Right cardiac atrium (tissue), 5 donors: ENCODE results near the gene TXN. TPM values are rescaled to one million over a fixed set of nuclear protein-coding genes. Genes with fewer than 3 reads are reported as not detected.
"Not testable (repeated sequence)": the region's sequence is repeated elsewhere in the genome, so short reads cannot be mapped to it uniquely, and the experiment has no call there.

Source experiments
- ATAC-seq, 2 donors: fragments of 200-7000 bp; cut with Tn5 transposase; one replicate each; pipeline versions ENCODE4 v1.8.0 to v1.9.1; 2020; ENCODE audit warnings: moderate library complexity in 2 of 2, mild to moderate bottlenecking in 1 of 2
- DNase-seq, 3 donors: peaks; one replicate each; pipeline ENCODE4 v3.0.0-alpha.2; 2020
- H3K27ac ChIP-seq: one replicate; pipeline ENCODE4 v1.5.1; 2013; ENCODE audit warnings: mild to moderate bottlenecking, low read length, control low read depth, moderate library complexity
- H3K27me3 ChIP-seq: one replicate; pipeline ENCODE4 v1.6.1; 2013; ENCODE audit not compliant: control insufficient read depth, insufficient read depth
- H3K4me1 ChIP-seq: one replicate; pipeline ENCODE4 v1.6.1; 2013; ENCODE audit warnings: low read length; ENCODE audit not compliant: control insufficient read depth, insufficient read depth
- H3K4me3 ChIP-seq: one replicate; pipeline ENCODE4 v1.5.1; 2013; ENCODE audit warnings: low read length, control low read depth
- H3K9me3 ChIP-seq: one replicate; pipeline ENCODE4 v1.6.1; 2013; ENCODE audit warnings: low read length; ENCODE audit not compliant: control insufficient read depth
- WGBS: extraction: QIAGEN DNeasy Blood & Tissue Kit; methylation state at CpG from one replicate; pipeline ENCODE4 v1.1.7; 2013; 5-methylcytosine and 5-hydroxymethylcytosine counted together
- intact Hi-C, 4 donors: fragments of 100-400 bp; cut with DNase I; formaldehyde crosslinking; loops; one replicate each; pipeline versions ENCODE4 v1.11.0 to v1.14.0; 2022 to 2023
- polyA plus RNA-seq: library from polyadenylated mRNA; stranded (reverse); fragments of 200-250 nt; gene quantifications from one replicate; pipeline ENCODE4 v1.2.3, GENCODE V29; 2013
- total RNA-seq, 4 donors: library from RNA; stranded (reverse); fragmentation: NEBNext Ultra II Directional; extraction: Animal tissue kit (Norgen Biotek cat#: 25700); gene quantifications; one replicate each; pipeline ENCODE4 v1.2.1, GENCODE V29; 2021
- donor health status: healthy with polysubstance abuse.
- donor health status: DM: no; HTN: yes; CAD: no.
- donor health status: DM: no; HTN: no; CAD: no.
- donor health status: DM: no; HTN: yes; CAD: no; lungs with severe emphysema.
- donor health status: DM: yes; HTN: yes; CAD: no.

Gene TXN
- total and polyA plus RNA-seq, 5 donors, result 59.0 to 95.1 (median 64.9) TPM

DNA sequence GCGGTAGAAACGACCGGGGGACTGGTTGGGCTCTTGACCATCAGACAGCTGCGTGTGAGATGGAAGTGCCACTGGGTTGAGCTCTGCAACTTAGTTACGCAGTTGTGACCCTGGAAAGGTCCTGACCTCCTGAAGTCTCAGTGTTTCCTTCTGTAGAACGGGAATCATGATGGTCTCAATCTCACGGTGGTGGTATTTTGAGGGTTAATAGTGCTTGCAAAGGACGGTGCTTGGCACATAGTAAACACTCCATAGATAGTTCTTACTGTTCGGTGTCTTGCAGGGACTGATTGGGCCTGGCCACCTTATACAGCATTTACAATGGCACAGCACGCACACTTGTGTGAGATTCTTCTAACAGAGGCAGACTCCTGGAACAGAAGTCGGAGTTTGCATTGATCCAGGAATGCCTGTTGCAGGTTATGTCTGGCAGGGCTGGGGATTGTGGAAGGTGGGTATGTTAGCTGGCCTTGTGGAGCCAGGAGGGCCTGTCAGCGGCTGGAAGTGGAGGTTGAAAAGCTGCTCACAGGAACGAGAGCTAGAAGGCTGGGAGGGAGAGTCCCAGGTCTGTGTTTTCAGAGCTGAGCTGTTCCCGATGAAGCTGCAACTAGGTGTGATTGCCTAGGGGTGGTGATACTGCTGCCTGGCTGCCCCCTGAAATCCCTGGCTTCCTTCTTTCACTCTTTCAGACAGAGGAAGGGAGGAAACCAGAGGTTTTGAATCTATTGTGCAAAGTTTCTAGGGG is 962 bp upstream of the TXN start:
- Histone ChIP-seq H3K27ac (peak overlapping the region; percentile 53), H3K27me3 (no peaks in the 10 kb centered on the region), H3K4me3 (peak overlapping the region; percentile 81), H3K4me1 (peaks cover 7% of the 10 kb centered on the region), H3K9me3 (no peaks in the 10 kb centered on the region)
- WGBS, result 12% methylated on average over 14 of the region's 14 CpGs
- intact Hi-C loops, result no loop called here
- peak; percentile 15 to 68 (median 61) for DNase-seq
- peak; percentile 2 to 21 for ATAC-seq

DNA sequence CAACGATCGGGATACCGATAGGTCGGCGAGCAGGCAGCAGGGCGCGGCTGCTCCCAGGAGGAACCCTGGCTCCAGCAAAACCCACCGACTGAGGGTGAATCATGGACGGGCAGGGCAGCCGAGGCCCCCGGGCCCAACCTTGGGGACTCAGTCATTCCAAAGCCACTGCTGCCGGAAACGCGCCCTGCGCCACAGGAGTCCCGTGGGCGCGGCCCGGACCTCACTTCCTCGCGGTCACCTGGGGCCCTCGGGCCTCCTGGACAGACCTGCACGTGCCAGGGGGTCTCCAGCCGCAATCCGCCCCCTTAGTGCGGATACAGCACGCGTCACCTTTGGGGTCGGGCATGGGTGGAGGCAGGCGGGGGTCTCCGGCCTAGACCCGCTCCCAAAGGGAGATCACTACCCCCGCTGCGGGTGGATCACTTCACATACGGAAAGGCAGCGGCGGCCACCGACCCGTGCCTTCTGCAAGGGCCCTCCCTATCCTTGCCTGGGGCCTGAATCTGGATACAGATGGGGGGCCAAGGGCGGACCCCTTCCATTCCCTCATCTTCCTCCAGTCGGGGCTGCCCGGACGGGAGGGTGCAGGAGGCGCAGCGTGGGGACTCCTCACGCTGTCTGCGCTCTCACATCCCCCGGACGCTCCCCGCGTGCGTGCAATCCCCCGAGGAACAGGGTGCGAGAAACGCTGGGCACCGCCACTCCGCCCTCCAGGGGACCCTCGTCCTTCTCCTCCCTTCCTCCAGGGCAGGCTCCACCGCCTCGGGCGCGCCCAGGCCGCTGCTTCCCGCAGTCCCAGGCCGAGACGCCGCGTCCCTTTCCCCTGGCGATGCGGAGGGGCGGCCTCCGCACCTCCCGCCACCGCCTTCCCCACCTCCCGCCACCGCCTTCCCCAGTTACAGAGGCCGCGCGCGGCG is 586 bp downstream of the TXN start:
- under 1% methylated on average over 81 of the region's 81 CpGs for WGBS
- Histone ChIP-seq H3K27ac (peak overlapping the region; percentile 75), H3K27me3 (no peaks in the 10 kb centered on the region), H3K4me1 (peaks cover 7% of the 10 kb centered on the region), H3K4me3 (peak overlapping the region; percentile 81), H3K9me3 (no peaks in the 10 kb centered on the region)
- intact Hi-C loops, result no loop called here
- DNase-seq (peak; percentile 67 to 81 (median 80)), ATAC-seq (peak; percentile 49 to 66)

DNA sequence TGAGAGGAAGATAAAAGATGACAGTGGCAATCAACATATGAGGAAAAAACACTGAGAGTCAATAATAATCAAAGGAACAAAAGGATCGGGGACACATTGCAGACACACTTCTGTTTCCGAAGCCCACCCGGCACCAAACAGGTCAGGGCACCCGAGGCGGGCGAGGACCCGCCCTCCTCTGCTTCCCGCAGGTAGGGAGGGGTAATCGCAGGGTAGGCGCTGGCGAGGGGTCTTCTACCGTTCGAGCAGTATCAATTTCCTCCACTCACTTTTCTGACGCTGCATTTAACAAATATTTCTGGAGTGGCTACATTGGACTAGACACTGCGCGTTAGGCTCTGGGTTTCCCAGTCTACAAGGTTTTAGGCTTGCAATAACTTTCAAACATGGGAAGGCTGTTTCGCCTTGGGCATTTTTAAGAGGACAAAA is 1.3 kb downstream of the TXN start:
- Histone ChIP-seq H3K27me3 (no peaks in the 10 kb centered on the region), H3K4me1 (peaks cover 7% of the 10 kb centered on the region), H3K9me3 (no peaks in the 10 kb centered on the region), H3K27ac (no peak overlapping the region), H3K4me3 (peak overlapping the region; percentile 81)
- ATAC-seq (no peak), DNase-seq (peak in 2 of 3 donors; percentile 19 to 54)
- WGBS, result 6% methylated on average over 17 of the region's 17 CpGs
- intact Hi-C loops, result no loop called here

DNA sequence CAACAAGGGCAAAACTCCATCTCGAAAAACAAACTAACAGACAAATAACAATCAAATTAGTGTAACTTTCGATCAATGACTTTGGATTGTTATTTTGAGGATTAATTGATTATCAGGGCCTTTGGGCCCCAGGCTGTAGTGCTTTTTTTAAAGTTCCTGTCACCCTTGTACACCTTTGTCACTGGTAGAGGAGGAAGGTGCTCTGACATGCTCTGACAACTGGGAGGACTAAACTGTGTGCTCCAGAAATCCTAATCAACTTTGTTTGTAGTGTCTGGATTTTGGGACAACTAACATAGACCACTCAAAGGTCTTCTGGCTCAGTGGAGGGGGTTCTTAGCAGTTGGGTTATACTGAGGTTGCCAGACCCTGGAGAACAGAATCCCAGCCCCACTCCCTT is 1.8 kb downstream of the TXN start:
- intact Hi-C loops, result no loop called here
- ATAC-seq, result no peak
- Histone ChIP-seq H3K4me3 (peak overlapping the region; percentile 81), H3K27me3 (no peaks in the 10 kb centered on the region), H3K4me1 (peaks cover 7% of the 10 kb centered on the region), H3K27ac (no peak overlapping the region), H3K9me3 (no peaks in the 10 kb centered on the region)
- no peak for DNase-seq
- 86% methylated on average over 2 of the region's 2 CpGs for WGBS

DNA sequence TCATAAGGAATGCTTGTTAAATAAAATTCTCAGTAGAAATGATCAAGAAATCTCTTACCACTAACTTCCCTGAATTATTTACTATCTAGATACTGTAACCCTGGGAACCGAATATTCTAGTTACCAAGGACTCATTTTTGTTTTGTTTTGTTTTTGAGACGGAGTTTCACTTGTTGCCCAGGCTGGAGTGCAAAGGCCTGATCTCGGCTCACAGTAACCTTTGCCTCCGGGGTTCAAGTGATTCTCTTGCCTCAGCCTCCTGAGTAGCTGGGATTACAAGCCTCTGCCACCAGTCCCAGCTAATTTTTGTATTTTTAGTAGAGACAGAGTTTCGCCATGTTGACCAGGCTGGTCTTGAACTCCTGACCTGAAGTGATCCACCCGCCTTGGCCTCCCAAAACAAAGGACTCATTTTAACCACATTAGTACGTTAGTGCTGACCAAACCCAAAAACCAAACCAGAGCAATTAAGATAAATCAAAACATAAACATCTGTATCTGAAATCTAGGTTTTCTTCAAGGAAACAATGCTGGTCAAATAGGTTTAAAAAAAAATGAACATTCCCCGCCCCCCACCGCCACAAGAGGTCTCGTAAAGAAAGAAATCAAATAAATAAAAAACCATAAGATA is 3.7 kb downstream of the TXN start:
- no peaks in the 10 kb centered on the region for H3K27me3 ChIP-seq
- H3K4me3 ChIP-seq, result no peak overlapping the region
- H3K9me3 ChIP-seq, result no peaks in the 10 kb centered on the region
- peaks cover 7% of the 10 kb centered on the region for H3K4me1 ChIP-seq
- no peak overlapping the region for H3K27ac ChIP-seq
- 73% methylated on average over 10 of the region's 10 CpGs for WGBS
- ATAC-seq (no peak), DNase-seq (no peak)
- intact Hi-C loops, result no loop called here

DNA sequence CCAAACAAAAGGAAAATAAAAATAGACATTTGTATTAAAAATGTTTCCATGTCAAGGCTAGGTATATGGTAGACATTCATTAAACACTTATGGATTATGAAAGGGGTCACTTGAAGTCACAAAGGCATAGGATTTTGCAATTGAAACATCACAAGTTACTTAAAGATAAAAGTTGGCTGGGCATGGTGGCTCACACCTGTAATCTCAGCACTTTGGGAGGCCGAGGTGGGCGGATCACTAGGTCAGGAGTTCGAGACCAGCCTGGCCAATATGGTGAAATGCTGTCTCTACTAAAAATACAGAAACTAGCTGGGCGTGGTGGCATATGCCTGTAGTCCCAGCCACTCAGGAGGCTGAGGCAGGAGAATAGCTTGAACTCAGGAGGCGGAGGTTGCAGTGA is 4.5 kb downstream of the TXN start:
- intact Hi-C loops, H3K4me3 ChIP-seq, H3K9me3 ChIP-seq, ATAC-seq, H3K27me3 ChIP-seq, H3K27ac ChIP-seq, H3K4me1 ChIP-seq, DNase-seq: not testable (repeated sequence)
- 96% methylated on average over 5 of the region's 5 CpGs for WGBS

DNA sequence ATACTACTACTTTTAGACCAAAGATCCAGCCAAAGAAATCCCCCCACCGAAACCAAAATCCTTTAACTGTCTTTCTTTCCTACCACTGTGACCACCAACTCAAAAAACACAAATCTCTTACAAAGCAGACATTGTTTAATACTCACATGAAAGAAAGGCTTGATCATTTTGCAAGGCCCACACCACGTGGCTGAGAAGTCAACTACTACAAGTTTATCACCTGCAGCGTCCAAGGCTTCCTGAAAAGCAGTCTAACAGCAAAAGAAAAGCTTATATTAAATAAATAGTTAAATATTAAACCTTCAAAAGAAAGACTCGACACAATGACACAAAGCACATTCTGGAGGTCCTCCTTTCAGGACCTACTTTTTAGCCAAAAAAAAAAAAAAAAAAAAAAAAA is 5.1 kb downstream of the TXN start:
- Histone ChIP-seq H3K4me1 (peaks cover 2% of the 10 kb centered on the region), H3K4me3 (no peak overlapping the region), H3K9me3 (no peaks in the 10 kb centered on the region), H3K27ac (no peak overlapping the region), H3K27me3 (no peaks in the 10 kb centered on the region)
- DNase-seq (no peak), ATAC-seq (no peak)
- intact Hi-C loops, result no loop called here
- WGBS, result 83% methylated on average over 4 of the region's 4 CpGs

DNA sequence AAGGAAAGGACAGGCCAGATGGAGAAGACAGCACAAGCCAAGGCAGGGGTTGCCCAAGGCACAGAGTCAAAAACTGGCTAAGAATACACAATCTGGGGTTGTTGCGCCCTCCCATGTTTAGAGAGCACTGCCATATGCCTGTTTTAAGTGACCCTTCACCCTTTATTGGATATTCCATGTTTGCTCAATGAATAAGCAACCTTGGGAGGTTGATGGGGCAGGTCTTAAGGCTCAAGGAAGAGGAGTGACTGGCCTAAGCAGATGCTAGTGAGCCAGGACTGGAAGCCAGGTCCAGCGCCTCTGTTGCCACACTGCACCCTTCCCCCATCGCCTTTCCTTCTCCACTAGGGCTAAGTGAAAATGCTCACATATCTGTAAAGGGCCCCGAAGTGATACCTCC is 6.7 kb downstream of the TXN start:
- Histone ChIP-seq H3K9me3 (no peaks in the 10 kb centered on the region), H3K27me3 (no peaks in the 10 kb centered on the region), H3K4me3 (no peak overlapping the region), H3K4me1 (peaks cover 1% of the 10 kb centered on the region), H3K27ac (no peak overlapping the region)
- peak in 1 of 2 donors; percentile 16 for ATAC-seq
- WGBS, result 97% methylated on average over 4 of the region's 4 CpGs
- intact Hi-C loops, result no loop called here
- no peak for DNase-seq

DNA sequence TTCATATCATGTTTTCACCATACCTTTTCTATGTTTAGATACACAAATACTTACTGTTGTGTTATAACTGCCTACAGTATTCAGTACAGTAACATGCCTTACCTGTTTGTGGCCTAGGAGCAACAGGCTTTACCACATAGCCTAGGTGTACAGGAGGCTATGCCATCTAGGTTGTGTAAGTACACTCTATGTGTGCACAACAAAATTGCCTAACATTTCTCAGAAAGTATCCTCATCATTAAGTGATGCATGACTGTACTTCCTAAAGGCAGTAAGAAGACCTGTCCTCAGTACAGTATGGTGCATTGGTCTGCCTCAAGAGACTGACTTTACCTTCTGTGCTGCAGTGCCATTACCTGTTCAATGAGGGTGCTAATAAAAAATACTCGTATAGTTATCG is 7.9 kb downstream of the TXN start:
- WGBS, result 97% methylated on average over 2 of the region's 2 CpGs
- Histone ChIP-seq H3K27me3 (no peaks in the 10 kb centered on the region), H3K4me3 (no peak overlapping the region), H3K9me3 (no peaks in the 10 kb centered on the region), H3K4me1 (no peaks in the 10 kb centered on the region), H3K27ac (no peak overlapping the region)
- intact Hi-C loops, result no loop called here
- peak in 1 of 2 donors; percentile 40 for ATAC-seq
- DNase-seq, result no peak

DNA sequence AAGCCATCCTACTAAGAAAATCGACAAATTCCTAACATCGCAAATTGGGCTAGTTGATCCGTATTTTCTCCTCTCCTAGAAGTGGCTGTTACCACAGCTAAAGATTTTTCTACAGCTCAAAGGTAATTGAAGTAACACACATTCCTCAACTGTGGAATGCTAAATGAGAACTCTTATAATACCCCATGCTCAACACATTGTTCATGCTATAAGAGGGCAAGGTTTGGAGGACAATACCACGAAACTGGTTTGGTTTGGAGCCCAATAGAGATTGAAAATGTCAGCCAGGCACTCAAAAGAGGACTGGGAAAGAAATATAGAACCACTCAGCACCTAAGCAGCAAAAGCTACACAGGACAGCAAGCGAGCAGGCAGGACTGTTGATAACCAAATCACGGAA is 10.1 kb downstream of the TXN start:
- DNase-seq (no peak), ATAC-seq (no peak)
- intact Hi-C loops, result no loop called here
- H3K4me1 ChIP-seq, result no peaks in the 10 kb centered on the region
- 90% methylated on average over 6 of the region's 6 CpGs for WGBS
- no peak overlapping the region for H3K27ac ChIP-seq
- H3K4me3 ChIP-seq, result no peak overlapping the region
- H3K9me3 ChIP-seq, result no peaks in the 10 kb centered on the region
- H3K27me3 ChIP-seq, result no peaks in the 10 kb centered on the region

DNA sequence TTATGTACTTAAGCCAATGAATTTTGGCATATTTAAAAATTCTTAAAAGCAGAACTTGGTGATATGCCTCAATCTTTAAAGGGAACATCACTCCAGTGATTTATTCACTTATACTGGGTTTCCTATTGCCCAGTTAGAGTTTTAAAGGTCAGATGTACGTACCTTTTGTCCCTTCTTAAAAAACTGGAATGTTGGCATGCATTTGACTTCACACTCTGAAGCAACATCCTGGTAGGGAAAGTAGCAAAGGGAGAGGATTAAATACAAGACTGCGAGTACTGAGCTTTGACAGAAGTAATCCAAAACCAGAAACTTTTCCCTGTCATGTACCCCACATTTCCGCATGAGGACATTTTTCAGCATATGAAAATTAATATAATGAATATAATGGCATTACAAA is 11.7 kb downstream of the TXN start:
- H3K27ac ChIP-seq, result no peak overlapping the region
- ATAC-seq (no peak), DNase-seq (no peak)
- 66% methylated on average over 3 of the region's 3 CpGs for WGBS
- no peak overlapping the region for H3K4me3 ChIP-seq
- H3K4me1 ChIP-seq, result no peaks in the 10 kb centered on the region
- H3K27me3 ChIP-seq, result no peaks in the 10 kb centered on the region
- intact Hi-C loops, result no loop called here
- H3K9me3 ChIP-seq, result no peaks in the 10 kb centered on the region
